ENCODE data around the gene HNRNPA1.
"Not testable (repeated sequence)": the region's sequence is repeated elsewhere in the genome, so short reads cannot be mapped to it uniquely, and the experiment has no call there.

Gene HNRNPA1

GRCh38 chr12:54279227-54279631 lies 1.3 kb upstream of the HNRNPA1 start:
- ChIA-PET CTCF (interaction anchor here (0.9 to 2.9 kb wide), 4 partner anchors 11 to 46 kb away, joined by 3 to 15 read pairs (median 5); partner anchors contain the start of gene COPZ1), POLR2A (interaction anchor here (0.8 to 2.8 kb wide), 6 partner anchors 11 to 80 kb away, joined by 3 to 49 read pairs (median 10); partner anchors contain the start of gene COPZ1)
- DNase-seq (ENCODE audit: extremely low spot score), result no peak
- no peak for TF ChIP-seq CTCF (IDR thresholded peaks at IDR 0.05; ENCODE audit: control extremely low read depth, extremely low read depth, low read depth, missing control alignments)

GRCh38 chr12:54279632-54280467 lies 676 bp upstream of the HNRNPA1 start, which contains the start of gene CBX5:
Gene CBX5 (minus strand): TSS chr12:54280122. CDS start chr12:54257650, 22,472 bp downstream.
- DNase-seq (ENCODE audit: extremely low spot score), result peak; percentile 96
- POLR2A ChIA-PET, result interaction anchor here (0.5 to 2.8 kb wide), 18 partner anchors 10 to 1583 kb away, joined by 3 to 49 read pairs (median 4); partner anchors contain the start of genes COPZ1 and TARBP2
- CTCF ChIA-PET, result interaction anchor here (0.9 to 2.9 kb wide), 10 partner anchors 12 to 120 kb away, joined by 3 to 15 read pairs (median 5); partner anchors contain the start of gene COPZ1
- no peak for TF ChIP-seq CTCF (IDR thresholded peaks at IDR 0.05; ENCODE audit: control extremely low read depth, extremely low read depth, low read depth, missing control alignments)

- not testable (repeated sequence) for DNase-seq (ENCODE audit: extremely low spot score)
- ChIA-PET POLR2A (interaction anchor here (0.7 to 2.8 kb wide), 5 partner anchors 9 to 44 kb away, joined by 4 to 49 read pairs (median 4); partner anchors contain the start of gene COPZ1), CTCF (interaction anchor here (1.2 to 2.9 kb wide), 4 partner anchors 23 to 98 kb away, joined by 7 to 15 read pairs (median 8); partner anchors contain the start of gene COPZ1)
Observed at GRCh38 chr12:54281261-54281638, 724 bp downstream of the HNRNPA1 start.

GRCh38 chr12:54281694-54282093 lies 1.2 kb downstream of the HNRNPA1 start:
- DNase-seq (ENCODE audit: extremely low spot score), result not testable (repeated sequence)
- ChIA-PET POLR2A (interaction anchor here (0.7 to 2.8 kb wide), 5 partner anchors 9 to 43 kb away, joined by 4 to 49 read pairs (median 4); partner anchors contain the start of gene COPZ1), CTCF (interaction anchor here (2.1 to 2.9 kb wide), 2 partner anchors 29 to 98 kb away, joined by 7 to 15 read pairs; no protein-coding TSS in a partner anchor)

GRCh38 chr12:54282949-54283593 lies 2.5 kb downstream of the HNRNPA1 start:
- DNase-seq (ENCODE audit: extremely low spot score), result no peak
- no peak for TF ChIP-seq CTCF (IDR thresholded peaks at IDR 0.05; ENCODE audit: control extremely low read depth, extremely low read depth, low read depth, missing control alignments)
- POLR2A ChIA-PET, result interaction anchor here (0.6 to 0.7 kb wide), 2 partner anchors 42 kb away, joined by 3 read pairs; partner anchors contain the start of gene COPZ1
- CTCF ChIA-PET, result interaction anchor here (1.3 to 4.8 kb wide), 2 partner anchors 12 to 54 kb away, joined by 4 to 57 read pairs; no protein-coding TSS in a partner anchor

- ChIA-PET POLR2A (interaction anchor here (0.7 to 1.2 kb wide), 2 partner anchors 31 to 41 kb away, joined by 3 to 6 read pairs; partner anchors contain the start of gene COPZ1), CTCF (interaction anchor here (1.0 to 4.8 kb wide), 4 partner anchors 11 to 95 kb away, joined by 3 to 57 read pairs (median 3); no protein-coding TSS in a partner anchor)
- not testable (repeated sequence) for DNase-seq (ENCODE audit: extremely low spot score)
Observed at GRCh38 chr12:54284070-54284780, 3.7 kb downstream of the HNRNPA1 start.

GRCh38 chr12:54285150-54286041 lies 4.9 kb downstream of the HNRNPA1 start:
- ChIA-PET CTCF (interaction anchor here (1.0 to 4.8 kb wide), 9 partner anchors 9 to 94 kb away, joined by 3 to 57 read pairs (median 3); no protein-coding TSS in a partner anchor), POLR2A (interaction anchor here (1.7 to 1.8 kb wide), 2 partner anchors 11 to 74 kb away, joined by 7 to 9 read pairs; no protein-coding TSS in a partner anchor)
- peak; percentile 5 for TF ChIP-seq CTCF (IDR thresholded peaks at IDR 0.05; ENCODE audit: control extremely low read depth, extremely low read depth, low read depth, missing control alignments)
- no peak for DNase-seq (ENCODE audit: extremely low spot score)

Measured in GM10248 (cell line).